Suppressor macrophage treated with lipopolysaccharide for 4 hours (primary cell): ENCODE measurements around the gene EVC2.

ENCODE experiments used
- DNase-seq: peaks from one replicate; pipeline ENCODE4 v3.0.0-alpha.2; 2020

EVC2 gene

DNA sequence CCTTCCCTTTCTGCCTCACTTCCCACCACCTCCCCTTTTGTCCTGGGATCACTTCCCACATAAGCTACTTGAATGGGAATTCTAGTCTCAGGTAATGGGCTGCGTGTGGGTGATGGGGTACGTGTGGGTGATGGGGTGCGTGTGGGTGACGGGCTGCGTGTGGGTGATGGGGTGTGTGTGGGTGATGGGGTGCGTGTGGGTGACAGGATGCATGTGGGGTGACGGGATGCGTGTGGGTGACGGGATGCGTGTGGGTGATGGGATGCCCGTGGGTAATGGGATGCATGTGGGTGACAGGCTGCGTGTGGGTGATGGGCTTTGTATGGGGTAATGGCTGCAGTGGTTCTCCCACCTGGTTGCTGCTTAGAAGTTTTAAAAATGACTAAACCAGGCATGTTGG lies 43.6 kb downstream of the EVC2 start:
- DNase-seq: no peak

DNA sequence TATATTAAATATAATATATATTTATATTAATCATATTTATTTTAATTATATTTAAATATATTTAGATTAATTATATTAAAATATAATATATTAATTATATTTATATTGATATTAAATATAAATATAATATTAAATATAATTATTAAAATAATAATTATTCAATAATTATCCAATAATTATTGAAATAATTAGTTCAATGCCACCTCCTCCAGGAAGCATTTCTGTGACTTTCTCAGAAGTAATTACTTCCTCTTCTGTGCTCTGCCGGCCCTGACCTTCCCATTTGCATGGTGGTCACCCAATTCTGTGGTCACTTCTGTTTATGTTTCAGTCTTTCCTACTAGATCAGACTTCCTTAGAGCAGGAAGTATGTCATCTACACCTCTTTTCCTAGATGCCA lies 45.8 kb downstream of the EVC2 start:
- DNase-seq: peak; percentile 13

DNA sequence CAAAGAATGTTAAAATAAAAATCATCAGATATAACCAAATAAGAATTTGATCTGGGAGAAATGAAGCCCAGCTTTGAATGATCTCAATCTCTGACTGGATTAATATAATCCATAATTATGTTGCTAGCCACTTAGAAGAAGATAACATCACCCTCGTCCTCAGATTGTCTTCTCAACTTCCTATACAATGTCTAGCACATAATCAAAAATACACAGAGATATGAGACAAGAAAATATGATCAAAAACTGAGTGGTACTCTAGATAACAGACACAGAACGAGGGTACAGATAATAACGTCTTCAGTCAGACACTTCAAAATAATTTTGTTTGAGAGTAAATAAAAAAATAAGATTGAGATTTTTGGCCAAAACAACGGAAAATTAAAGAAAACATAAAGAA lies 47.1 kb downstream of the EVC2 start:
- DNase-seq: no peak

DNA sequence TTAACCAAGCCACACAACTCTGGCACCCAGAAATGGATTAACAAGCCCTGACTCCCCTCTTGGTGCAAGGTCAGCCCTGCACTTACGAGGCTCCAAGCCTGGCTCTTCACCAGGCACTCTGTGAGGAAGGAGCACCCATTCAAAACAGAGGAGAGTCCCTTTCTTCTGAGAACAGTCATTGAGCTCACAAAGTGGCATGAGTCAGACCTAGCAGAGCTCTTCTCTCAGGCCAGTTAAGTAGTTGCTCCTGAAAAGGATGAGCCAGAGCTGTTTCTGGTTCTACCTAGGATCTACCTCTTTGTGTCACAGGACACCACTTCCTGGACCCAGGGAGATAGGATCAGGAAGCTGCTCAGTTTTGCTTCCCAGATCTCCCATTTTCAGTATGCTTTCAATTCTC lies 48.2 kb downstream of the EVC2 start:
- DNase-seq: no peak

DNA sequence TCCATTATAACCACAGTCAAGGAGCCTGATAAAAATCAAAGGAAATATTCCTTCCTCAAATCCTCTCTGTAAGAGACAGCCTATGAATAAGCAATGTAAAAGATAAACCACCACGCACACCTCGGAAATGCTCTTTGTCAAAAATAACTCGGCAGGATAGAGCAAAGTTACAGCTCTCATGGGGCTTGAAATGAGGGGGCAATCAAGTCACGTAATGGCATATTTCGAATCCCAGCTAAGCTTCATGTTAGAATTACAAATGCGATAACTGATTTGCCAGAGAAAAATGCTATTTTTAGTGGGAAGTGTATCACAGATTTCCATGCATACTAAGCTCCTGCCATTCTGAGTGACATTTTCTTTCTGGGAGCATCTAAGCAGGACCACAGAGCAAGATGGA lies 49.4 kb downstream of the EVC2 start:
- no peak for DNase-seq

DNA sequence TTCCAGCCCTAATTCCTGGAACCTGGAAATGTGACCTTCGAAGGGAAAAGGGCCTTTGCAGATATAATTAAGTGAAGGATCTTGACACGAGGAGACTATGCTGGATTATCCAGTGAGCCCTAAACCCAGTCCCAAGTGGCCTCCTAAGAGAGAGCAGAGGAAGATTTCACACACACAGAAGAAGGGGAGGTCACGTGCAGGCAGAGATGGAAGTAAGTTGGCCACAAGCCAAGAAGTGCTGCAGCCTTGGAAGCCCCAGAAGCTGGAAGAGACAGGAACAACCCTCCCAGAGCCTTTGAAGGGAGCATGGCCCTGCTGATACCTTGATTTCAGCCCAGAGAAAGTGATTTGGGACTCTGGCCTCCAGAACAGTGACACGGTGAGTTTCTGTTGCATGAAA lies 51.9 kb downstream of the EVC2 start:
- DNase-seq: no peak

DNA sequence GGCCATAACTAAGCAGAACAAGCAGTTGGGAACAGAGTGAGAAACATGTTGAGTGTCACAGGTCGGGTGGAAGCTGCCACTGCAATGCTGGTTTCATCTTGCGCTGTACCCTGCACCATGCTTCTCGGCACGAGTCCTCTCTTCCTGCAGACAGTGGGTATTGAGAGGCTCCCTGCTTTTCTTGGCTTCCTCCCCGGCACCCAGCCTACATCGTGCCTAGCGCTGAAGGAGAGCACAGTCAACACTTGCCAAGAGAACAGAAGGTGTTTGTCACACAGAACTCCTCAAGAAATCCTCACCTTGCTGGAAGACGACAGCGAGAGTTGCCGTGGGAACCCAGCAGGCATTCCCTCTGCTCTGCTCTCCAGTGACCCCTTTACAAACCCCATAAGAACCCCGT lies 53.6 kb downstream of the EVC2 start:
- DNase-seq: no peak

DNA sequence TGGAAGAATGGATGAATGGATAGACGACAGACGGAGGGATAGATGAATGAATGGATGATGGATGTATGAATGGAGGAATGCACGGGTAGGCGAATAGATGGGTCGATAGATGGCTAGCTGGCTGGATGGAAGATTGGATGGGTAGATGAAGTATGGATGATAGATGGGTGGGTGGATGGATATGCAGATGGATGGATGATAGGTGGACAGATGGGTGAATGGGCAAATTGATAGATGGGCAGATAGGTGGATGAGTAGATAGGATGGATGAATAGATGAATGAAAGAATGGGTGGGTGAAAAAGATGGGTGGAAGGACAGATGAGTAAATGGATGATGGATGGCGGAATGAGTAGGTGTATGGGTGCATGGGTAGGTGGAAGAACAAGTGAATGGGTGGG lies 57.3 kb downstream of the EVC2 start:
- DNase-seq: no peak

DNA sequence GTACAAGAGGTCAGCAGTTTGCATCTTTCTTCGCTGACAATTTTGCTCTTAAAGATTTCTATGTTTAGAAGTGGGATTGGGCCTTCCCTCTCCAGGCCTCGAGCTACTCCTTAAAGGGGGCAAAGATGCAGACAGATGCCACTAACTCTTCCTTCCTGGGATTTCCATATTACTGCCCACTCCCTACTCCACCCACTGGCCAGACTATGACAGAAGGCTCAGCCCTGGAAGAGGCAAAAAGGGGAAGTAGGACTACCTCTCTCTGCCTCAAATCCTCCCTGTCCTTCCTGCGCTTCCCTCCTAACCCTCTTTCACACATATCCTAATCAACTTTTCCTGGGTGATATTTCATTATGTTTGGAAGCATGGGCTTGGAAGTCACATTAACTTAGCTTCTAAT lies 58.3 kb downstream of the EVC2 start:
- peak; percentile 13 for DNase-seq

DNA sequence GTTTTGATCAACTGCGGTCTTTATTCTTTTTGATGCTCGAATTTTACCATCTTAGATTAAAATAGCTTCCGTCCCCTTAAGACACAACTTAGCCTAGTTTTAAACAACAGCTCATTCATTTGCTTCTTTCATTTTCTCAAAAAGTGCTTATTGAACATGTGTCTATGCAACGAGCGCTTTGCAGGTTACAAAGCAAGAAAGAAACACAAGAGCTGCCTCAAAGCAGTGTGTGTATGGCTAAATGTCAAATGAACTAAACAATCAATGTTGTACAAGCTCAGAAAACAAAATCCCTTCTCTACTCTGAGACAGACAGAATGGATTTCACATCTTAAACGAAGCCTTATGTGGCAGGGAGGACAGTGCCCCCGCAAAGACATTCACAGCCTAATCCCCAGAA lies 61.0 kb downstream of the EVC2 start:
- no peak for DNase-seq

DNA sequence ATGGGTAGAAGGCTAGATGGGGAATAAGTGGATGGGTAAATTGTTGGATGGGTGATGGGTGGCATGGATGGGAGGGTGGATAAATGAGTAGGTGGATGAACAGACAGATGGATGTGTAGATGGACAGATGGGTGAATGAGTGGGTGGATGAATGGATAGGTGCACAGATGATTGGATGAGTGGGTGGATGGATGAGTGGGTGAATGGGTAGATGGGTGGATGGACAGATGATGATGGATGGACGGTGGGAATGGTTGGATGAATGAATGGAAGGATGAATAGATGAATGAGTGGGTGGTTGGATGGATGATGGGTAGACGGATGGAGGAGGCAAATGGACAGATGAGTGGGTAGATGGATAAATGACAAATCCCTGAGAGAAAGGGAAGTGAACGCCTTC lies 68.3 kb downstream of the EVC2 start:
- DNase-seq: no peak

DNA sequence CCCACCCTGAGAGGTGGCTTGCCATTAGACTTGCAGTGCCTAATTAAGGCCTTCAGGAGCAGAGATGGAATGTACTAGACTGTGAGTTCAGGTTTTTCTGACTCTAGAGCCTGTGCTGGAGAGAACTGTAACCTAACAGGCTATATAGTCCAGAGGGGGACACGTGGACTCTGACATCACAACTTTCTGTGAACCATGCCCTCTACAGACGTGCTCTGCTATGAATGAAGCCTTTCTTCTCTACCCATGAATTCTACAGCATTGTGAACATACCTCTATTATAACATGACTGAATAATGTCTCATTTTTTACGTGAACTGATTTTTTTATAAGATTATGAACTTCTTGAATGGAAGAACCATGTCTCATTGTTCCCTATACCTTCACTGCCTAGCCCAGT lies 68.8 kb downstream of the EVC2 start:
- no peak for DNase-seq

DNA sequence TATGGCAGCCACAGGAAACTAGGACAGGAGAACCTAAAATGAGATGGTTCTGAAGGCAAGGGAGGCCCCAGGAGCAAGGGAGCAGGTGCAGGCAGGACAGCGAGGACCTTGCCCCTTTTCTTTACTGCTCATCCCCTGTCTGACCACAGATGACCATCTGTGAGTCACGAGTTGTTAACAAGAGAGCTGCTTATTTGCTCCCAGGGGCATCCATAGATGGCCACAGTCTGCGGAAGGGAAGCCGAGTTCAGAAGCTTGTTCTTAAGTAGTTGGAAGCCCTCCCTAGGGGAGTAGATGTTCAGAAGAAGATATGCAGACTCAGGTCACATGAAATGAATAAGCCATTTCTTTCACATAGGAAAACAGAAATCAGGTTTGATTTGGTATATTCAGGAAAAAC lies 69.4 kb downstream of the EVC2 start:
- no peak for DNase-seq

DNA sequence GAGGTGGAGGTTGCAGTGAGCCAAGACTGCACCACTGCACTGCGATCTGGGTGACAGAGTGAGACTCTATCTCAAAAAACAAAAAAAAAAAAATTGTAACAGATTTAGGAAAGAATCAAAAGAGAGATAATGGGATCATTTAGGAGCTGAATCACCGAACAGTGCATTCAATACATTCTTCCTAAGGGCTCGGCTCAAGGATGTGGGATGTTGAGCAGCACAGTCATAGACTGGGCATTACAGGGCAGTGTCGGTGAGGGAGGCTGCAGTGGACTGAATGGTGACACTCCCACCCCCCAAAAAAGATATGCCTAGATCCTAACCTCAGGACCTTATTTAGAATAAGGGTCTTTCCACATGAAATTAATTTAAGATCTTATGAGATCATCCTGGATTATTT lies 70.0 kb downstream of the EVC2 start:
- DNase-seq: no peak

DNA sequence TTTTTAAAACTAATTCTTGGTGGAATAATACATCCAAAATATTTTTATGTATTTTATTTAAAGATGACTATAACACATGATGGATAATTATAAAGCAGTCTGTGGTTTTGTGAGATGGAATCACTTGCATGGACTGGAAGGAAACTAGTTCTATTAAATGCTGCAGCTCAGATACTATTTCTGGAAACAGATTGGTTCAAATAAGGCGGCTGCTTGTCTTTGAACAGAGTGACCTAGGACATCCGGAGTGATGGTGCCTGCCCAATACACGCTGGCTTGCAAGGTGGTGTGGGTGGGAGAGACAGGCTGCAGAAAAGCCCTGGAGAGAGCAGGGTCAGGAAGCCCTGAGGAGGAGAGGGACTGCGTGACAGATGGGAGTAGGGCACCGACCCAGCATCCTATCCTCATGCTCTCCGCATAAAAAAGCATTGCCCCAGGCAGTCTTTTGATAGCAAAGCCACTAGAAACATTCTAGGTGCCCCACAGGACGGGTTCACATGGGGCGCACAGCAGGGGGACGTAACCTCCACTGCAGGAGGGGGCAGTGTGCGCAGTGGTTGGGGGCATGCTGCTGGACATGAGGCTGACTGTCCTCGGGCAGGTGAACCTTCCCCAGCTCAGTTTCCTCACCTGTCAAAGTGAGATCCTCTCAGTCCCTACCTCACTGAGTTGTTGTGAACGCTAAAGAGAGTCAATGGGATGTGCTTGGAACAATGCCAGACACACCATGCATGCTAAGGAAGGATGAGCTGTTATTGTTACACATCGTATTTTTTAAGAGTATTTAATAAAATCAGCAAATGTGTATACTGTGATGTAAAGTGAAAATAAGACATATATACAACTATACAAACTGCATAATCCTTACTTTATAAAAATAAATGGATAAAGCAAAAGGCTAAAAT lies 71.3 kb downstream of the EVC2 start:
- no peak for DNase-seq

DNA sequence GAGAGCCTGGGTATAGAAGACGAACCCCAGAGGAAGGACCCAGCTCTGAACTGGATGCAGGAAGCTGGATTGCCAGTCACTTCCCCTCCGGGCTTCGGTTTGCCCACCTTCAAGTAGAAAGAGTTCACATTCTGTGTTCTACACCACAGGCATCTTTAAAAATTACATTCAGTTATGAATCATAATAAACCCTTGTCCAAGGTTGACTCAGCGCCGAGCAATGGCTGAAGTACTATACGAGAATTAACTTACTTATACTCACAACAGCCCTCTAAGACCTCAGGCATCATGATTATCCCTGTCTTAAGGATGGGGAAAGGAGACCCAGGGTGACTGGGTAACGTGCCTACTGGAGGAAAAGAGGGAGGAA lies 72.5 kb downstream of the EVC2 start:
- no peak for DNase-seq

DNA sequence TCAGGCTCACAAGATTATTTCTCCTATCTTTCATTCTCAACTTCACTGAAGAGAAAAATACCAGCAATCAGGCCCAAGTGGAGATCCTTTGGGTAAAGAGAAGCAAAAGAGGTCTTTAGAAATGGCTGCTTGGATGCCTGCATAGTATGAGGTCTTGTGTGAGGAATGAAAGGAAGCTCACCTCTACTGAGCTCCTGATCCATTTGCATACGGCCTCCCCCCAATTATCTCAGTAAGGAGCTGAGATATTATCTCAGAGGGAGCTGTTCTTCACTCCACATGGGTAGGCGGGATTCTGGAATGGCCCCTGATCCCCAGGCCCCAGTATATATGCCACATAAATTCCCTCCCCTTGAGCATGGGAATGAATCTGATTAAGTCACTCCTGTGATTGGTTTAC lies 75.8 kb downstream of the EVC2 start:
- DNase-seq: no peak

DNA sequence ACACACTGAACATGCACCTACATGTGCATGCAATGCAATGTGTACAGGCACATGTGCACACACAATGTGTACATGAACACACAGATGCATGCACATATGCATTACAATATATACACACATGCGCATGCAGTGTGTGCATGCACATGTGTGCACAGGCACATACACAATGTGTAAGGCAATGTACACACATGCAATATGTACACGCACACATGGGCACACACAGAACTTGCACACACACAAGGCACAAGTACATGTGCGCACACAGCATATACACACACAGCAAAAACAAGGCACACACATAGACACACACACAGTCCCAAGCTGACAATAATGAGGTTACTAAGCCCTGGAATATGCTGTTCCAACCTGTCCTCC lies 76.3 kb downstream of the EVC2 start:
- DNase-seq: no peak

DNA sequence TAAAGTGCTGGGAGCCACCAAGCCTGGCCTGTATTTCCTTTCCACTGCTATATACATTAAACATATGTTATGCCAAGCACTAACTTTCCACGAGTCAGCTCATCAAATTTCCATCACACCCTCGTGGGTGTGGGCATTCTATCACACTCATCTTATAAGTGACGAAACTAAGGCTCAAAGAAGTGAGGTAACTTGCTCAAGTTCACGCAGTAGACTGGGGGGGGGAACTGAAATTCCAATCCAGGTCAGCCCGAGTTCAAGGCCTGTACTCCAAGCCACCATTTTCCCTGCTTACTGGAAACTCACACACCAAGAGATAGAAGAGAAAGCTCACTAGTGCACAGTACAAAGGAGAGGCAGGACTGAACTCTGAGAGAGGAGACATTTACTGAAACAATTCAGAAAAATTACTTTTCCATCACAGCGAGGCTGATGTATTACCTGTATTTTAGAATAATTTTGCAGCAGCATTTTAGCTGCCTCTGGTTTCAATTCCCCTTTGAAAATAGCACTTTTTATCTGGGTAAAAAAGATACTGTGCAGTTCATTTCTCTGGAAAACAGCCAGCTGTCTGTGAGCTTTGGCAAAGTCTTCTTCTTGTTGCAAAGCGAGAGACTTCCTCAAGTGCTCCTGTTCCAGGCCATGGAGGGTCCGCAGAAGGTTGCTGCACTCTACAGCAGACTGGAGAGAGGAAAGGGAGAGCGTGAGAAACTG lies 76.8 kb downstream of the EVC2 start:
- DNase-seq: no peak

DNA sequence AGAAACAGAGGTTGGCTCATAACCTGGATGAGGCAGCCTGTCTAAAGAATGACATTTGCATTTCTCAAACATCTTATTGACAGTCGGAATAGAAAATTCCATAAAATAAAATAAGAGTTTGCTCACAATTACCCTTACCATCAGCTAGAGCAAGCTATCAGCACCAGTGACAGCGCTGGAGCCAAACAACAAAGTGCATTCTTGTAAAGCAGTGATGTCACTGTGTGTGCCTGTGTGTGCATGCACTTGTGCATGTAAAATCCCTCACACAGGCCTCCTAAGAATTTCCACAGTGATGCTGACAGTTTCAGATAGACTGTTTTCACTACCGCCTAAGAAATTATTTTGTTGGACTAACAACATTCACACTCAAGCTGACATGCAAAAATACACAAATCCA lies 77.6 kb downstream of the EVC2 start:
- no peak for DNase-seq

DNA sequence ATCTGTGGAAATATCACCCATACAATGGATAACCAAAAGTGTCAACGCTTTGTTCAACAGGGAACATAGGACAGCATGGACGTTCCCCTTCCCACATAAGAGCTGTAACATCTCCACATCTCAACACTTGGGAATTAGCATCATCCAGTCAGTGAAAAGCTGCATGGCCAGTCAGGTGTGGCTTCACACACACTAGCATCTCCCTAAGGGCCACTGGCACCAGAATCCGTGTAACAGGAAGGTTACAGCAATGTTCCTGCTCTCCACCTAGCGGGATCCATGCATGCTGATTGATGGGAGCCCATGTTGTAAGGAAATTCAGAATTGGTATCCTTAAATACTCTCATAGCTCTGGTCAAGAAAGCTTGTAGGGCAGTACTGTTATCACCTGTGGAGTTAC lies 78.8 kb downstream of the EVC2 start:
- no peak for DNase-seq

DNA sequence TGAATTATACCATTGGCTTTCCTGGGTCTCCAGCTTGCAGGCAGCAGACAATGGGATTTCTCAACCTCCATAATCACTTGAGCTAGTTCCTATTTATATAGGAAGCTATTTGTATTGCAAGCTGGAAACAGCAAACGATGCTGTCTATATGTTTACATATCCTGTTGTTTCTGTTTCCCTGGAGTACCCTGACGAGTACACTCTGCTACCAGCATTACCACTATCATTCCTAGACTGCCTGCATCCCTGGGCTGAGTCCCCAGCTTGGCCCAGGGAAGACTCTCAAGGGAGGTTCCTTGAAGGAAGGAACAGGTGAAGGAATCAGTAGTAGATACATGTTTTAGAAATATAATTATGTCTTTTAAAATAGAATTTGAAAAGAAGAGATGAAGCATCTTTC lies 81.4 kb downstream of the EVC2 start:
- no peak for DNase-seq

DNA sequence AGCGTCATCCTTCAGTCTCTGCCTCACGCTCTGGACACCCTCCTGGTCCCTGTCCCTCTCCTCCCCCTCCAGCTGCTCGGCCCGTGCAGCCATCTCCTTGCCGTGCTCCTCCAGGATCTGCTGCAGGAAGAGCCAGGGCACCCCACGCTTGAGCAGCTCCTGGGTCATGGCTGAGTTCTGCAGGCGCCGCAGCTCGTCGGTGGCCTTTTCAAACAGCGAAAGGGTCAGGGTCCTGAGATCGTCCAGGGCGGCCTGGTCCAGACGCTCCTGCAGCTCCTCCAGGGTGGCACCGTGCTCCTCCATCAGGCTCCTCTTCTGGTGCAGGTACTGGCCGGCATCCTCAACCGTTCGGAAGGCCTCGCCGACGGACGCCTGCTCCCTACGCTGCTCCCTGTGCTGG lies 85.8 kb downstream of the EVC2 start:
- DNase-seq: no peak

DNA sequence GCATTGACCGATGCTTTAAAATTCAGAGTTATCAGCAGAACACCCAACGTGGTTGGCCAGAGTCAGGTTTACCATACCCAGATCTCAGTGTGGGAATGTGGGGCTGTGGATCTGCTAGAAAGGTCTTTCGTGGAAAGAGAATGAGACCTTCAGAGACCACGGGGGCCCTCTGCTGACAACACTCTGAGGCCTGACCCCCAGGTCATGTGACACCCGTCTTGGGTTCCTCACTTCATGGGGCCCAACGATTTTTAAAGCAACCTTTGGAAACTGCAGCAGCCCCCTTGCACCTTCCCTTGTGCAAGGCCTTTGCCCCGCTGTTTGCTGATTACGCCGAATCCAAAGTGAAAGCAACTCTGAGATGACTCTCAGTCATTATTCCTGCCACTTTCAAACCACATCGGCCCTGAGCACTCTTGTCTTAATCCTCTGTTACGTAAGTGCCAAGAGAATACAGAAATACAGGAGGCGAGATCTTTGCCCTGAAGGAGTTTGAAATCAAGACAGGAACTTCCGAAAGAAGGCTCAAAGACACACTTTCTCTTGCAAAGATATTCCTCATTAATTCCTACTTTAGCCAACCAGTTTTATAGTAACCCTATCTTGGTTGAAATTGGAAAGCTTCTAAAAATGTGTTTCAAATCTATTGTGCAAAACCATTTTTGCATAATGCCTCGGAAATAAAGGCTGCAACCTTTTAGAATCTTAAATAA lies 88.3 kb downstream of the EVC2 start:
- no peak for DNase-seq
